Fibroblast of pulmonary artery (primary cell): ENCODE data around the gene PTPRE.

Experiments used
- DNase-seq: peaks from one replicate; pipeline ENCODE4 v3.0.0-alpha.2; 2010; ENCODE audit warnings: low read depth
- H3K4me3 ChIP-seq: replicated peaks from 2 replicates; pipeline ENCODE4 v1.5.1; 2011; ENCODE audit warnings: low read depth, mild to moderate bottlenecking, control low read depth, low read length, moderate library complexity
- CTCF ChIP-seq: IDR thresholded peaks from 2 replicates; pipeline ENCODE4 v1.5.1; 2011; ENCODE audit warnings: mild to moderate bottlenecking, control low read depth, low read length, inconsistent platforms; ENCODE audit errors: missing control alignments

The PTPRE gene

GRCh38 chr10:127882801-127883459, 24.0 kb upstream of the PTPRE start:
- no peak for TF ChIP-seq CTCF
- H3K4me3 ChIP-seq, result no peak overlapping the region
- no peak for DNase-seq

- no peak overlapping the region for H3K4me3 ChIP-seq
- no peak for TF ChIP-seq CTCF
- no peak for DNase-seq
Observed at GRCh38 chr10:127883516-127883915, 23.4 kb upstream of the PTPRE start.

GRCh38 chr10:127884501-127884900, 22.4 kb upstream of the PTPRE start:
- no peak overlapping the region for H3K4me3 ChIP-seq
- no peak for DNase-seq
- TF ChIP-seq CTCF, result no peak

- no peak for TF ChIP-seq CTCF
- H3K4me3 ChIP-seq, result no peak overlapping the region
- no peak for DNase-seq
Observed at GRCh38 chr10:127886371-127887051, 20.4 kb upstream of the PTPRE start.

- no peak for TF ChIP-seq CTCF
- no peak overlapping the region for H3K4me3 ChIP-seq
- DNase-seq, result no peak
Observed at GRCh38 chr10:127887541-127888415, 19.1 kb upstream of the PTPRE start.

GRCh38 chr10:127888521-127889312, 18.2 kb upstream of the PTPRE start:
- TF ChIP-seq CTCF, result no peak
- H3K4me3 ChIP-seq, result no peak overlapping the region
- no peak for DNase-seq
